Measurements from ENCODE around the gene DNAI2.

DNA sequence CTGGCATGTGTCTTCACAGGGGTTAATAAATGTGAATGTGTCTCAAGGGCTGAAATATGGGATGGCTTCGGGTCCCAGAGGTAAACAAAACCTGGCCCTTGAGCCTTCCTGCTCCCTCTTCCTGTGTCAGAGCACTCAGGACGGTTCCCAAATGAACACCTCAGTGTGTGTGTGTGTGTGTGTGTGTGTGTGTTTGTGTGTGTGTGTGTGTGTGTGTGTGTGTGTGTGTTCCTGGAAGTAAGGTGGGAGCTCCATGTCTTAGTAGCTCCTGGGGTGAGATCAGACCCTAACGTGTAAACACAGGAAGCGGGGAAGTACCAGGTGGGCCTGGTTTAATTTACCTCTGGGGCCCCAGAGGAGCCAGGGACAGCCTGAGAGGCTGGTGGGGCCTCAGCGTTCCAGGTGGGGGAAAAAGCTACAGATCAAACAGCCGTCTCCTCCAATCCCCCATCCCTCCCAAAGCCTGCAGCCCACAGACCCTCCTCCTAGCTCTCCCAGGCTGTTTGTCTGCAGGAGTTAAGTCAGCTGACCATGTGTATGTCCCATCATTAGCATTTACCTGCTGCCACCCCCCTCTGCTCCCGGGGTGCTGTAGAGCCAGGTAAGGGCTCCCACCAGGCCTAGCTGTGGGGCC is 58.1 kb downstream of the DNAI2 start:
- TF ChIP-seq POLR2AphosphoS5 (IDR thresholded peaks at IDR 0.05; ENCODE audit: low read depth, low read length): no peak
- TF ChIP-seq, protein P1, sequence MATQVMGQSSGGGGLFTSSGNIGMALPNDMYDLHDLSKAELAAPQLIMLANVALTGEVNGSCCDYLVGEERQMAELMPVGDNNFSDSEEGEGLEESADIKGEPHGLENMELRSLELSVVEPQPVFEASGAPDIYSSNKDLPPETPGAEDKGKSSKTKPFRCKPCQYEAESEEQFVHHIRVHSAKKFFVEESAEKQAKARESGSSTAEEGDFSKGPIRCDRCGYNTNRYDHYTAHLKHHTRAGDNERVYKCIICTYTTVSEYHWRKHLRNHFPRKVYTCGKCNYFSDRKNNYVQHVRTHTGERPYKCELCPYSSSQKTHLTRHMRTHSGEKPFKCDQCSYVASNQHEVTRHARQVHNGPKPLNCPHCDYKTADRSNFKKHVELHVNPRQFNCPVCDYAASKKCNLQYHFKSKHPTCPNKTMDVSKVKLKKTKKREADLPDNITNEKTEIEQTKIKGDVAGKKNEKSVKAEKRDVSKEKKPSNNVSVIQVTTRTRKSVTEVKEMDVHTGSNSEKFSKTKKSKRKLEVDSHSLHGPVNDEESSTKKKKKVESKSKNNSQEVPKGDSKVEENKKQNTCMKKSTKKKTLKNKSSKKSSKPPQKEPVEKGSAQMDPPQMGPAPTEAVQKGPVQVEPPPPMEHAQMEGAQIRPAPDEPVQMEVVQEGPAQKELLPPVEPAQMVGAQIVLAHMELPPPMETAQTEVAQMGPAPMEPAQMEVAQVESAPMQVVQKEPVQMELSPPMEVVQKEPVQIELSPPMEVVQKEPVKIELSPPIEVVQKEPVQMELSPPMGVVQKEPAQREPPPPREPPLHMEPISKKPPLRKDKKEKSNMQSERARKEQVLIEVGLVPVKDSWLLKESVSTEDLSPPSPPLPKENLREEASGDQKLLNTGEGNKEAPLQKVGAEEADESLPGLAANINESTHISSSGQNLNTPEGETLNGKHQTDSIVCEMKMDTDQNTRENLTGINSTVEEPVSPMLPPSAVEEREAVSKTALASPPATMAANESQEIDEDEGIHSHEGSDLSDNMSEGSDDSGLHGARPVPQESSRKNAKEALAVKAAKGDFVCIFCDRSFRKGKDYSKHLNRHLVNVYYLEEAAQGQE (IDR thresholded peaks at IDR 0.05; ENCODE audit: insufficient read depth in 1 of 2, low read depth in 2 of 2, low read length in 2 of 2): no peak

Data from PFSK-1 (cell line).